ENCODE measurements around the gene CHM. TPM values are rescaled to one million over a fixed set of nuclear protein-coding genes. Genes with fewer than 3 reads are reported as not detected.

CHM gene
- total RNA-seq, 1 experiment from 2014 or later = 28.9 TPM

DNA sequence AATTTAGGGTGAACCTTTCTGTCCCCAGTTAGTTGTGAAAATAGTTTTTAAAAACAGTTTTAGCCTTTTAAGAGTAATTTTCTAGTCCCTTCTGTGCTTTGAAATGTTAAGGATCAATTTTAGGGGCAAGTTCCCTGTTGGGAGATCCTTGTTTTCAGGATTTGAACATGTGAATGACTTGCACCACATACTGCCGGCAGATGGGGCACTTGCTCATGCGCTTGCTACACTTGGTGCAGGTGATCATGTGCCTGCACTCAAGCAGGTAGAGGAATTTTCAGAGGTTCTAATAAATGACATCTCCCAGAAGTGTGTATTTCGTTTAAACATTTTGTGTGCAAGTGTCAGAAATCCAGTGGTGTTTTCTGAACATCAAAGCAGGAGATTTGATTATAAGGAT, 195.9 kb downstream of the CHM start:
- TF ChIP-seq, protein P1, sequence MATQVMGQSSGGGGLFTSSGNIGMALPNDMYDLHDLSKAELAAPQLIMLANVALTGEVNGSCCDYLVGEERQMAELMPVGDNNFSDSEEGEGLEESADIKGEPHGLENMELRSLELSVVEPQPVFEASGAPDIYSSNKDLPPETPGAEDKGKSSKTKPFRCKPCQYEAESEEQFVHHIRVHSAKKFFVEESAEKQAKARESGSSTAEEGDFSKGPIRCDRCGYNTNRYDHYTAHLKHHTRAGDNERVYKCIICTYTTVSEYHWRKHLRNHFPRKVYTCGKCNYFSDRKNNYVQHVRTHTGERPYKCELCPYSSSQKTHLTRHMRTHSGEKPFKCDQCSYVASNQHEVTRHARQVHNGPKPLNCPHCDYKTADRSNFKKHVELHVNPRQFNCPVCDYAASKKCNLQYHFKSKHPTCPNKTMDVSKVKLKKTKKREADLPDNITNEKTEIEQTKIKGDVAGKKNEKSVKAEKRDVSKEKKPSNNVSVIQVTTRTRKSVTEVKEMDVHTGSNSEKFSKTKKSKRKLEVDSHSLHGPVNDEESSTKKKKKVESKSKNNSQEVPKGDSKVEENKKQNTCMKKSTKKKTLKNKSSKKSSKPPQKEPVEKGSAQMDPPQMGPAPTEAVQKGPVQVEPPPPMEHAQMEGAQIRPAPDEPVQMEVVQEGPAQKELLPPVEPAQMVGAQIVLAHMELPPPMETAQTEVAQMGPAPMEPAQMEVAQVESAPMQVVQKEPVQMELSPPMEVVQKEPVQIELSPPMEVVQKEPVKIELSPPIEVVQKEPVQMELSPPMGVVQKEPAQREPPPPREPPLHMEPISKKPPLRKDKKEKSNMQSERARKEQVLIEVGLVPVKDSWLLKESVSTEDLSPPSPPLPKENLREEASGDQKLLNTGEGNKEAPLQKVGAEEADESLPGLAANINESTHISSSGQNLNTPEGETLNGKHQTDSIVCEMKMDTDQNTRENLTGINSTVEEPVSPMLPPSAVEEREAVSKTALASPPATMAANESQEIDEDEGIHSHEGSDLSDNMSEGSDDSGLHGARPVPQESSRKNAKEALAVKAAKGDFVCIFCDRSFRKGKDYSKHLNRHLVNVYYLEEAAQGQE (IDR thresholded peaks at IDR 0.05; ENCODE audit: insufficient read depth in 1 of 2, low read depth in 2 of 2, low read length in 1 of 2) = no peak
- no peak for TF ChIP-seq POLR2AphosphoS5 (IDR thresholded peaks at IDR 0.05; ENCODE audit: low read depth, low read length)
- TF ChIP-seq, protein P2, sequence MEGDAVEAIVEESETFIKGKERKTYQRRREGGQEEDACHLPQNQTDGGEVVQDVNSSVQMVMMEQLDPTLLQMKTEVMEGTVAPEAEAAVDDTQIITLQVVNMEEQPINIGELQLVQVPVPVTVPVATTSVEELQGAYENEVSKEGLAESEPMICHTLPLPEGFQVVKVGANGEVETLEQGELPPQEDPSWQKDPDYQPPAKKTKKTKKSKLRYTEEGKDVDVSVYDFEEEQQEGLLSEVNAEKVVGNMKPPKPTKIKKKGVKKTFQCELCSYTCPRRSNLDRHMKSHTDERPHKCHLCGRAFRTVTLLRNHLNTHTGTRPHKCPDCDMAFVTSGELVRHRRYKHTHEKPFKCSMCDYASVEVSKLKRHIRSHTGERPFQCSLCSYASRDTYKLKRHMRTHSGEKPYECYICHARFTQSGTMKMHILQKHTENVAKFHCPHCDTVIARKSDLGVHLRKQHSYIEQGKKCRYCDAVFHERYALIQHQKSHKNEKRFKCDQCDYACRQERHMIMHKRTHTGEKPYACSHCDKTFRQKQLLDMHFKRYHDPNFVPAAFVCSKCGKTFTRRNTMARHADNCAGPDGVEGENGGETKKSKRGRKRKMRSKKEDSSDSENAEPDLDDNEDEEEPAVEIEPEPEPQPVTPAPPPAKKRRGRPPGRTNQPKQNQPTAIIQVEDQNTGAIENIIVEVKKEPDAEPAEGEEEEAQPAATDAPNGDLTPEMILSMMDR (IDR thresholded peaks at IDR 0.05) = peak; percentile 75
- intact Hi-C loops (cut with micrococcal nuclease; ENCODE audit: unreplicated experiment) = no loop called here
- no peak overlapping the region for H3K4me3 ChIP-seq (ENCODE audit: low read depth in 2 of 2, low read length in 2 of 2)
- no peaks in the 10 kb centered on the region for H3K9me3 ChIP-seq (ENCODE audit: control insufficient read depth, insufficient read depth, low read depth, low read length)
- DNase-seq (ENCODE audit: low read depth, low spot score) (peak; percentile 1), ATAC-seq (no peak)
- BruUV-seq (replicated peaks) = no TSS peak
- no peaks in the 10 kb centered on the region for H3K4me1 ChIP-seq (ENCODE audit: control insufficient read depth, insufficient read depth, low read length)
- H3K27me3 ChIP-seq (ENCODE audit: control insufficient read depth, insufficient read depth, low read length) = no peaks in the 10 kb centered on the region
- no peak overlapping the region for H3K27ac ChIP-seq (ENCODE audit: low read length)
- in situ Hi-C loops (cut with HindIII; ENCODE audit: low pct_unique_long_range_greater_than_20kb, low sequenced_read_pairs) = no loop called here
- POLR2A ChIA-PET = no interaction called here
- H3K36me3 ChIP-seq (ENCODE audit: control insufficient read depth, insufficient read depth, low read length) = no peaks in the 10 kb centered on the region
- CTCF ChIA-PET = no interaction called here

DNA sequence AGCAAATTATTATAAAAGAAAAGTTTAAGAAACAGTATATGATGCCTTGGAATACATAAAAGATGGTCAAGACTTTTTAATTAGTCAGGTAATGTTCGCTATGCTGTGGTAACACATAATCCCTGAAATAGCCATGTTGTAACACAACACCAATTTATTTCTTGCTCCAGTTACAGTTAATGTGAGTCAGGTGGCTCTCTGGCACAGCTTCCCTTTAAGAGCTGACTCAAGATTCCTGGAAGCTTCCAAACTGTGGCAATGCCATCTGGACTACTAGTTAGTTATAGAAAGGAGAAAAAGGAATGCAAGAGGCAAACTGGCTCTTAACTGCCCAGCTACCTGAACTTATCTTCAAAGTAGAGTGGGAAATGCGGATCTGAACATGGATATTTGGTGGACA, 210.5 kb downstream of the CHM start:
- Histone ChIP-seq H3K36me3 (ENCODE audit: control insufficient read depth, insufficient read depth, low read length) (no peaks in the 10 kb centered on the region), H3K4me3 (ENCODE audit: low read depth in 2 of 2, low read length in 2 of 2) (no peak overlapping the region), H3K27ac (ENCODE audit: low read length) (no peak overlapping the region), H3K4me1 (ENCODE audit: control insufficient read depth, insufficient read depth, low read length) (no peaks in the 10 kb centered on the region), H3K27me3 (ENCODE audit: control insufficient read depth, insufficient read depth, low read length) (no peaks in the 10 kb centered on the region), H3K9me3 (ENCODE audit: control insufficient read depth, insufficient read depth, low read depth, low read length) (no peaks in the 10 kb centered on the region)
- no TSS peak for BruUV-seq (replicated peaks)
- ChIA-PET POLR2A (interaction anchor here (0.6 kb wide), 1 partner anchor 206 kb away, joined by 4 read pairs; no protein-coding TSS in a partner anchor), CTCF (no interaction called here)
- in situ Hi-C loops (cut with HindIII; ENCODE audit: low pct_unique_long_range_greater_than_20kb, low sequenced_read_pairs) = no loop called here
- TF ChIP-seq SIN3A (IDR thresholded peaks at IDR 0.05; ENCODE audit: borderline replicate concordance, insufficient read depth, low read depth, low read length) (no peak), POLR2AphosphoS5 (IDR thresholded peaks at IDR 0.05; ENCODE audit: low read depth, low read length) (no peak), TCF7L2 (IDR thresholded peaks at IDR 0.05; ENCODE audit: low read depth, low read length) (no peak)
- TF ChIP-seq, protein P1 (IDR thresholded peaks at IDR 0.05; ENCODE audit: insufficient read depth in 1 of 2, low read depth in 2 of 2, low read length in 1 of 2) = no peak
- TF ChIP-seq, protein P2 (IDR thresholded peaks at IDR 0.05) = no peak
- ATAC-seq (no peak), DNase-seq (ENCODE audit: low read depth, low spot score) (no peak)
- intact Hi-C loops (cut with micrococcal nuclease; ENCODE audit: unreplicated experiment) = no loop called here

Data from Panc1 (cell line).